ENCODE measurements around the gene EXD3. TPM values are rescaled to one million over a fixed set of nuclear protein-coding genes. Genes with fewer than 3 reads are reported as not detected.
A peak's percentile ranks its signal among the peaks of the same experiment; 100 is the strongest.

The EXD3 gene
- total and polyA plus RNA-seq, 2 of the 4 experiments (the other 2 are of a cell fraction), result 1.1 to 7.4 TPM

GRCh38 chr9:137459152-137459600 lies 36.2 kb upstream of the EXD3 start, which contains the start of gene NSMF (continued):
- TF ChIP-seq CHD1 (IDR thresholded peaks at IDR 0.05; ENCODE audit: low read depth, low read length), result no peak

- H3K18ac ChIP-seq (ENCODE audit: low read depth, low read length), result no peak overlapping the region
- H3K27ac ChIP-seq (ENCODE audit: insufficient read depth, low read length), result peak overlapping the region; percentile 73
- no peaks in the 10 kb centered on the region for H3K9me1 ChIP-seq (ENCODE audit: insufficient read depth, low read length)
- intact Hi-C loops (cut with micrococcal nuclease) (no loop called here), in situ Hi-C loops (cut with MboI; ENCODE audit: low sequenced_read_pairs) (no loop called here), dilution Hi-C loops (cut with HindIII; ENCODE audit: low sequenced_read_pairs, unreplicated experiment) (no loop called here)
- H4K91ac ChIP-seq (ENCODE audit: insufficient read depth, low read depth, low read length), result peak overlapping the region; percentile 26; the same call in 1 of the 2 replicates
- no peak overlapping the region for H2BK20ac ChIP-seq (ENCODE audit: low read depth, low read length)
- no peak overlapping the region; a peak in 1 of 4 replicates for H4K8ac ChIP-seq (ENCODE audit: low read depth in 2 of 2, low read length in 2 of 2)
- no peak overlapping the region for H4K5ac ChIP-seq (ENCODE audit: low read depth, low read length)
- H3K4ac ChIP-seq (ENCODE audit: low read depth, low read length), result peak overlapping the region; percentile 47
- H3K9ac ChIP-seq (ENCODE audit: low read depth, low read length), result peak overlapping the region; percentile 68
- H2AK5ac ChIP-seq (ENCODE audit: low read depth, low read length), result peak overlapping the region; percentile 67
- peaks cover 24% of the 10 kb centered on the region for H3K4me1 ChIP-seq (ENCODE audit: control insufficient read depth, insufficient read depth, low read length)
- peak overlapping the region; percentile 16; the same call in 1 of the 2 replicates for H3K23ac ChIP-seq (ENCODE audit: low read depth, low read length)
- no peaks in the 10 kb centered on the region for H3K9me3 ChIP-seq (ENCODE audit: control insufficient read depth, insufficient read depth, low read length)
- CTCF ChIA-PET, result no interaction called here
- H2BK120ac ChIP-seq (ENCODE audit: low read depth, low read length), result no peak overlapping the region
- POLR2A ChIA-PET (ENCODE audit: unreplicated experiment), result no interaction called here
- H3K56ac ChIP-seq (ENCODE audit: extremely low read depth, insufficient read depth, low read length), result no peak overlapping the region
- peaks cover 6 to 42% of the 10 kb centered on the region in 2 experiments; a peak in 3 of 4 replicates for H3K79me1 ChIP-seq (ENCODE audit: low read depth in 1 of 2, low read length in 2 of 2)
- H2AFZ ChIP-seq (replicated peaks; ENCODE audit: low read length, poor library complexity), result peak overlapping the region; percentile 88
- peaks cover 23% of the 10 kb centered on the region for H3K36me3 ChIP-seq (ENCODE audit: control insufficient read depth, insufficient read depth, low read length)
- peak overlapping the region; percentile 93 for H2AK9ac ChIP-seq (replicated peaks; ENCODE audit: low read depth, low read length, poor library complexity)
- H2BK15ac ChIP-seq (ENCODE audit: low read depth, low read length), result no peak overlapping the region
- 3% methylated on average over 29 of the region's 88 CpGs; no CpG with 5 or more reads in 1 of the 2 experiments for WGBS, 2 experiments (ENCODE audit: extremely low coverage in 2 of 2, insufficient read length in 1 of 2)
- BruUV-seq (replicated peaks), result no TSS peak
- peak; percentile 59 for ATAC-seq (ENCODE audit: low read depth)
- peak overlapping the region; percentile 41 for H2BK5ac ChIP-seq (ENCODE audit: low read depth, low read length, poor library complexity, severe bottlenecking)
- H3K4me3 ChIP-seq (ENCODE audit: insufficient read depth, low read depth, low read length), result peak overlapping the region; percentile 82
- peak overlapping the region; percentile 74 for H3K4me2 ChIP-seq (ENCODE audit: low read depth, low read length)
- DNase-seq, result no peak
- H4K20me1 ChIP-seq (ENCODE audit: insufficient read depth, low read length), result peaks cover 37% of the 10 kb centered on the region
- no peaks in the 10 kb centered on the region for H3K27me3 ChIP-seq (ENCODE audit: control insufficient read depth, insufficient read depth, low read length)
- 0 out of 2 replicates have a peak overlapping the region, but pooled peaks have one; percentile 32 for H3K14ac ChIP-seq (replicated peaks; ENCODE audit: low read depth, low read length)
- TF ChIP-seq FOS (IDR thresholded peaks at IDR 0.05; ENCODE audit: low read depth, low read length) (no peak), RAD21 (IDR thresholded peaks at IDR 0.05; ENCODE audit: low read length) (no peak), RCOR1 (IDR thresholded peaks at IDR 0.05; ENCODE audit: insufficient replicate concordance, low read length) (no peak), USF2 (IDR thresholded peaks at IDR 0.05; ENCODE audit: low read depth, low read length) (no peak), MAFK (IDR thresholded peaks at IDR 0.05; ENCODE audit: low read depth, low read length) (no peak), MAZ (IDR thresholded peaks at IDR 0.05; ENCODE audit: borderline replicate concordance, low read depth, low read length) (no peak), NFE2L2 (IDR thresholded peaks at IDR 0.05; ENCODE audit: low read depth, low read length) (no peak), CTCF (conservative IDR thresholded peaks at IDR 0.05; ENCODE audit: low read depth, low read length) (no peak), SMC3 (IDR thresholded peaks at IDR 0.05; ENCODE audit: low read depth, low read length) (no peak)
Observed at GRCh38 chr9:137458194-137459151, 35.5 kb upstream of the EXD3 start.

Measured in IMR-90 (cell line).